Sciatic nerve (tissue), 1 donor: ENCODE measurements around the gene F12. TPM values are rescaled to one million over a fixed set of nuclear protein-coding genes. Genes with fewer than 3 reads are reported as not detected.

Source experiments
- total RNA-seq: library from RNA; stranded (reverse); fragmentation: NEBNext Ultra II Directional; extraction: Animal tissue kit (Norgen Biotek cat#: 25700); gene quantifications from one replicate; pipeline ENCODE4 v1.2.1, GENCODE V29; 2021
- donor health status: DM: no; HTN: no; CAD: no.

Gene F12
- total RNA-seq, 1 donor from 2014 or later = 0.49 TPM

Other genes starting within 250 kb of the F12 start
- gene RAB24, start 105.8 kb downstream of the F12 start, total RNA-seq = 24.4 TPM
- 50.1 TPM for gene PRELID1, start 105.8 kb downstream of the F12 start, total RNA-seq
- 9.9 TPM for gene MXD3, start 97.7 kb downstream of the F12 start, total RNA-seq
- gene LMAN2, start 57.9 kb downstream of the F12 start, total RNA-seq = 70.0 TPM
- gene RGS14, start 51.6 kb downstream of the F12 start, total RNA-seq = 9.3 TPM
- not detected for gene SLC34A1, start 25.1 kb downstream of the F12 start, total RNA-seq
- gene PFN3, start 8.9 kb downstream of the F12 start, total RNA-seq = not detected
- gene GRK6, start 17.1 kb upstream of the F12 start, total RNA-seq = 25.0 TPM
- gene PRR7, start 37.2 kb upstream of the F12 start, total RNA-seq = 8.2 TPM
- 63.5 TPM for gene DBN1, start 64.1 kb upstream of the F12 start, total RNA-seq
- gene PDLIM7, start 88.0 kb upstream of the F12 start, total RNA-seq = 144 TPM
- 16.2 TPM for gene DOK3, start 100.3 kb upstream of the F12 start, total RNA-seq
- 68.2 TPM for gene DDX41, start 107.4 kb upstream of the F12 start, total RNA-seq
- gene FAM193B, start 145.0 kb upstream of the F12 start, total RNA-seq = 113 TPM
- 81.0 TPM for gene TMED9, start 182.6 kb upstream of the F12 start, total RNA-seq
- 16.5 TPM for gene B4GALT7, start 190.6 kb upstream of the F12 start, total RNA-seq